K562 (cell line): ENCODE data around the gene SH3PXD2B. TPM values are rescaled to one million over a fixed set of nuclear protein-coding genes. Genes with fewer than 3 reads are reported as not detected.

Experiments
- ATF1 ChIP-seq, 2 experiments: fragments of 450-650 bp in 1 of 2; IDR thresholded peaks; 2 replicates each; pipeline ENCODE4 v1.6.1; 2016; ENCODE audit warnings: missing compliant biosample characterization in 1 of 2, missing genetic modification characterization in 1 of 2
- HDAC3 ChIP-seq: fragments of 450-650 bp; IDR thresholded peaks from 2 replicates; pipeline ENCODE4 v1.6.1; 2018; ENCODE audit warnings: borderline replicate concordance, mild to moderate bottlenecking, moderate library complexity; ENCODE audit not compliant: partially characterized antibody
- KLF6 ChIP-seq: fragments of 250-450 bp; sonication (Bioruptor Pico); IDR thresholded peaks from 2 replicates; pipeline ENCODE4 v1.4.0; 2020; ENCODE audit warnings: mild to moderate bottlenecking, moderate library complexity, borderline replicate concordance
- L3MBTL2 ChIP-seq: fragments of 450-650 bp; IDR thresholded peaks from 2 replicates; pipeline ENCODE4 v1.6.1; 2016; ENCODE audit warnings: mild to moderate bottlenecking, moderate library complexity
- MECOM ChIP-seq: fragments of 250-450 bp; sonication (Bioruptor Pico); IDR thresholded peaks from 2 replicates; pipeline ENCODE4 v1.8.0; 2022; ENCODE audit warnings: inconsistent platforms
- NCOR1 ChIP-seq: fragments of 450-650 bp; IDR thresholded peaks from 2 replicates; pipeline ENCODE4 v1.6.1; 2016; ENCODE audit warnings: mild to moderate bottlenecking, moderate library complexity
- OTX1 ChIP-seq: fragments of 450-650 bp; formaldehyde crosslinking; IDR thresholded peaks from 2 replicates; pipeline ENCODE4 v1.4.0; 2022; ENCODE audit warnings: mild to moderate bottlenecking
- RBM25 ChIP-seq: fragments of 200-400 bp; formaldehyde crosslinking; IDR thresholded peaks from 2 replicates; pipeline ENCODE4 v1.6.1; 2018; ENCODE audit warnings: low read length, low read depth, moderate library complexity; ENCODE audit not compliant: severe bottlenecking
- TCFL5 ChIP-seq: fragments of 250-450 bp; sonication (Bioruptor Pico); conservative IDR thresholded peaks from 2 replicates; pipeline ENCODE4 v1.6.1; 2021; ENCODE audit warnings: mild to moderate bottlenecking, moderate library complexity, matching md5 sums
- ZNF431 ChIP-seq: sonication (generic); formaldehyde crosslinking; IDR thresholded peaks from 2 replicates; pipeline ENCODE4 v1.8.0; 2022; ENCODE audit warnings: mild to moderate bottlenecking, missing genetic modification reagents
- polyA plus RNA-seq, 8 experiments: library from polyadenylated mRNA; depleted of rRNA in 4 of 8; stranded (reverse) in 5 of 8; unstranded in 3 of 8; fragments of >200 nt; fragmentation: Nextera tagmentation in 2 of 8; fragmentation: Illumina TruSeq in 1 of 8; extraction: Ambion mirVana in 2 of 8; extraction: Trizol in 1 of 8; gene quantifications; 2 replicates each; pipeline versions ENCODE4 v1.2.1 to v1.2.3, GENCODE V29; 2011 to 2014; ENCODE audit warnings: inconsistent platforms in 1 of 8, missing spikeins in 1 of 8
- total RNA-seq, 7 experiments: library from RNA; depleted of rRNA in 6 of 7; stranded (reverse); fragments of >200 nt in 6 of 7; fragmentation: Illumina TruSeq in 2 of 7; extraction: Trizol in 2 of 7; gene quantifications; 2 replicates each; pipeline versions ENCODE4 v1.2.1 to v1.2.3, GENCODE V29; 2011 to 2021; ENCODE audit warnings: low replicate concordance in 1 of 7
- TF ChIP-seq, protein P1 (sequence below): fragments of 450-650 bp; IDR thresholded peaks from 2 replicates; pipeline ENCODE4 v1.7.1; 2018; ENCODE audit warnings: mild to moderate bottlenecking, low read depth; ENCODE audit not compliant: partially characterized antibody
- TF ChIP-seq, protein P2 (sequence below): fragments of 250-450 bp; sonication (Bioruptor Pico); IDR thresholded peaks from 2 replicates; pipeline ENCODE4 v1.8.0; 2021; ENCODE audit warnings: mild to moderate bottlenecking, moderate library complexity
- TF ChIP-seq, protein P3 (sequence below), 2 experiments: fragments of 450-650 bp; IDR thresholded peaks; 2 replicates each; pipeline ENCODE4 v1.6.1; 2016; ENCODE audit warnings: mild to moderate bottlenecking in 2 of 2, borderline replicate concordance in 1 of 2, low read depth in 1 of 2, moderate library complexity in 1 of 2
- TF ChIP-seq, protein P4 (sequence below): sonication (generic); formaldehyde crosslinking; IDR thresholded peaks from 2 replicates; pipeline ENCODE4 v1.9.0; 2022; ENCODE audit warnings: mild to moderate bottlenecking, missing genetic modification reagents

The SH3PXD2B gene
- total and polyA plus RNA-seq, 9 of the 15 experiments (the other 6 are each of a cell fraction or from before 2014, with no cell fraction given): 0.04 to 0.66 (median 0.19) TPM

DNA sequence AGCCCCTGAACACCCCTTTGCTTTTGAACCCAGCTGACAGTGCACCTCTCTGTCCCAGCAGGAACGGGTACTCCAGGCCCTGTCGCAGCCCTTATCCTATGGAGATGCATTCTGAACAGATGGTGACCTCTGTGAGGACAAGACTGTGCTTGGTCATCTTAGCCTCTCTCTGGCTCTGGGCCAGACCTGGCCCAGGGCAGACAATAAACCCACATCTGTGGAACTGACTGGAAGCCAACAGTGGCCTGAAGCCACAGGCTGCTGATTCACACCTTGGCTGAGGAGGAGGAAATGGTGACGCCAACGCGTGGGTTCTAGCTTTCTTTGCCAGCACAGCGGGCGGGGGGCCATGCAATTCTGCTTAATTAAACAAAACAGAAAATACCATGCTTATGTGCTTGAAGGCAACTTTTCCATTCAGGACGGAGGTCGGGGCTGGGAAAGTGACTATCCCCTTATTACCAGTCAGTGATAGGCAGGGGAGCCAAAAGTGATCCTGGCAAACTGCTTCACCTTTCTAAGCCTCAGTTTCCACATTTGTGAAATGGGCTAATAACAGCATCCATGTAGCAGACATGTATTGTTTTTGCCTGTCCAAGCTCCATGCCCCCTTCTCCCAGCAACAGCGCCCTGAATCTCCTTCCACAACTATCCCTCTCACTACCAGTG is 10.8 kb downstream of the SH3PXD2B start (continued):
- TF ChIP-seq, protein P1, sequence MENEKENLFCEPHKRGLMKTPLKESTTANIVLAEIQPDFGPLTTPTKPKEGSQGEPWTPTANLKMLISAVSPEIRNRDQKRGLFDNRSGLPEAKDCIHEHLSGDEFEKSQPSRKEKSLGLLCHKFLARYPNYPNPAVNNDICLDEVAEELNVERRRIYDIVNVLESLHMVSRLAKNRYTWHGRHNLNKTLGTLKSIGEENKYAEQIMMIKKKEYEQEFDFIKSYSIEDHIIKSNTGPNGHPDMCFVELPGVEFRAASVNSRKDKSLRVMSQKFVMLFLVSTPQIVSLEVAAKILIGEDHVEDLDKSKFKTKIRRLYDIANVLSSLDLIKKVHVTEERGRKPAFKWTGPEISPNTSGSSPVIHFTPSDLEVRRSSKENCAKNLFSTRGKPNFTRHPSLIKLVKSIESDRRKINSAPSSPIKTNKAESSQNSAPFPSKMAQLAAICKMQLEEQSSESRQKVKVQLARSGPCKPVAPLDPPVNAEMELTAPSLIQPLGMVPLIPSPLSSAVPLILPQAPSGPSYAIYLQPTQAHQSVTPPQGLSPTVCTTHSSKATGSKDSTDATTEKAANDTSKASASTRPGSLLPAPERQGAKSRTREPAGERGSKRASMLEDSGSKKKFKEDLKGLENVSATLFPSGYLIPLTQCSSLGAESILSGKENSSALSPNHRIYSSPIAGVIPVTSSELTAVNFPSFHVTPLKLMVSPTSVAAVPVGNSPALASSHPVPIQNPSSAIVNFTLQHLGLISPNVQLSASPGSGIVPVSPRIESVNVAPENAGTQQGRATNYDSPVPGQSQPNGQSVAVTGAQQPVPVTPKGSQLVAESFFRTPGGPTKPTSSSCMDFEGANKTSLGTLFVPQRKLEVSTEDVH: no peak
- TF ChIP-seq ZNF431 (CRISPR knock-in tag) (no peak), ATF1 (CRISPR knock-in tag; IDR thresholded peaks at IDR 0.05) (no peak), ATF1 (tag; IDR thresholded peaks at IDR 0.05) (peak; percentile 77), KLF6 (no peak), MECOM (CRISPR knock-in tag) (0 out of 2 replicates have a peak, but pooled peaks have one; percentile 40), L3MBTL2 (peak; percentile 79), NCOR1 (peak; percentile 53), TCFL5 (no peak), HDAC3 (no peak), RBM25 (peak; percentile 51), OTX1 (CRISPR knock-in tag) (no peak)
- TF ChIP-seq, protein P2, sequence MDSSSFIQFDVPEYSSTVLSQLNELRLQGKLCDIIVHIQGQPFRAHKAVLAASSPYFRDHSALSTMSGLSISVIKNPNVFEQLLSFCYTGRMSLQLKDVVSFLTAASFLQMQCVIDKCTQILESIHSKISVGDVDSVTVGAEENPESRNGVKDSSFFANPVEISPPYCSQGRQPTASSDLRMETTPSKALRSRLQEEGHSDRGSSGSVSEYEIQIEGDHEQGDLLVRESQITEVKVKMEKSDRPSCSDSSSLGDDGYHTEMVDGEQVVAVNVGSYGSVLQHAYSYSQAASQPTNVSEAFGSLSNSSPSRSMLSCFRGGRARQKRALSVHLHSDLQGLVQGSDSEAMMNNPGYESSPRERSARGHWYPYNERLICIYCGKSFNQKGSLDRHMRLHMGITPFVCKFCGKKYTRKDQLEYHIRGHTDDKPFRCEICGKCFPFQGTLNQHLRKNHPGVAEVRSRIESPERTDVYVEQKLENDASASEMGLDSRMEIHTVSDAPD: no peak
- TF ChIP-seq, protein P3, sequence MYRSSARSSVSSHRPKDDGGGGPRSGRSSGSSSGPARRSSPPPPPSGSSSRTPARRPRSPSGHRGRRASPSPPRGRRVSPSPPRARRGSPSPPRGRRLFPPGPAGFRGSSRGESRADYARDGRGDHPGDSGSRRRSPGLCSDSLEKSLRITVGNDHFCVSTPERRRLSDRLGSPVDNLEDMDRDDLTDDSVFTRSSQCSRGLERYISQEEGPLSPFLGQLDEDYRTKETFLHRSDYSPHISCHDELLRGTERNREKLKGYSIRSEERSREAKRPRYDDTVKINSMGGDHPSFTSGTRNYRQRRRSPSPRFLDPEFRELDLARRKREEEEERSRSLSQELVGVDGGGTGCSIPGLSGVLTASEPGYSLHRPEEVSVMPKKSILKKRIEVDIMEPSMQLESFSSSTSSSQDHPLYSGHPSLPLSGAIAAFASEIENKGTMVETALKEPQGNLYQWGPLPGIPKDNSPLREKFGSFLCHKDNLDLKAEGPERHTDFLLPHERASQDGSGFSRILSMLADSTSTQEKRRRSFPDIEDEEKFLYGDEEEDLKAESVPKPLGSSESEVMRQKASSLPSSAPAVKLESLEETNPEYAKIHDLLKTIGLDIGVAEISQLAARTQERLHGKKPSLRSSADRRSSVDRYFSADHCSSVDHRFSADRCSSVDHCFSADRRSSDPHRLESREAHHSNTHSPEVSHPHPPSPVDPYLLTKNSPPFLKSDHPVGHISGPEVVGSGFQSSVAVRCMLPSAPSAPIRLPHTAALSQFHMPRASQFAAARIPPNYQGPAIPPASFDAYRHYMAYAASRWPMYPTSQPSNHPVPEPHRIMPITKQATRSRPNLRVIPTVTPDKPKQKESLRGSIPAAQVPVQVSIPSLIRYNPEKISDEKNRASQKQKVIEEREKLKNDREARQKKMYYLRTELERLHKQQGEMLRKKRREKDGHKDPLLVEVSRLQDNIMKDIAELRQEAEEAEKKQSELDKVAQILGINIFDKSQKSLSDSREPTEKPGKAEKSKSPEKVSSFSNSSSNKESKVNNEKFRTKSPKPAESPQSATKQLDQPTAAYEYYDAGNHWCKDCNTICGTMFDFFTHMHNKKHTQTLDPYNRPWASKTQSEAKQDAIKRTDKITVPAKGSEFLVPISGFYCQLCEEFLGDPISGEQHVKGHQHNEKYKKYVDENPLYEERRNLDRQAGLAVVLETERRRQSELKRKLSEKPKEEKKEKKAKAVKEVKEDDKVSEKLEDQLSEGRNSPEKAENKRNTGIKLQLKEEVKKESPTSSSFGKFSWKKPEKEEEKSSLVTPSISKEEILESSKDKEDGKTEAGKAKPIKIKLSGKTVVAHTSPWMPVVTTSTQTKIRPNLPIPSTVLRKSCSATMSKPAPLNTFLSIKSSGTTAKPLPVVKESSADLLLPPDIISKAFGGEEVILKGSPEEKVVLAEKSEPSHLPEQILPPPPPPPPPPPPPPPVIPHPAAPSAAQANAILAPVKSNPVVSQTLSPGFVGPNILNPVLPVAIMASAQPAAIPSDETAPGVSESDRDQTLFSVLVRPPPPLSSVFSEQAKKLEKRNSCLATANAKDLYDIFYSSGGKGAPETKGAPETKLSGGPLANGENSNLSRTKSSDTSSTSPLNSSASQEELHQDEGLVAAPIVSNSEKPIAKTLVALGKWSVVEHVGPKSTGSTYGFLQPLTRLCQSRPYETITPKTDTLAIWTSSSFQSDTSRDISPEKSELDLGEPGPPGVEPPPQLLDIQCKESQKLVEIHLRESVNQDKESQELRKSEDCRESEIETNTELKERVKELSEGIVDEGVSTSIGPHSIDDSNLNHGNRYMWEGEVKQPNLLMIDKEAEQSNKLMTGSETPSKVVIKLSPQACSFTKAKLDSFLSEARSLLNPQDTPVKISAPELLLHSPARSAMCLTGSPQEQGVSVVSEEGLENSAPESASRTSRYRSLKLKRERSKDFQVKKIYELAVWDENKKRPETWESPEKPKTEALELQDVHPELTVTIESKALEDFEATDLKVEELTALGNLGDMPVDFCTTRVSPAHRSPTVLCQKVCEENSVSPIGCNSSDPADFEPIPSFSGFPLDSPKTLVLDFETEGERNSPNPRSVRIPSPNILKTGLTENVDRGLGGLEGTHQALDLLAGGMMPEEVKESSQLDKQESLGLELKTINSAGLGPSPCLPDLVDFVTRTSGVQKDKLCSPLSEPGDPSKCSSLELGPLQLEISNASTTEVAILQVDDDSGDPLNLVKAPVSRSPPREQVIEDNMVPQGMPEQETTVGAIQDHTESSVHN (IDR thresholded peaks at IDR 0.05; ENCODE audit: borderline replicate concordance in 1 of 2, low read depth in 1 of 2): 0 out of 4 replicates have a peak, but pooled peaks of 1 of the 2 experiments have one; percentile 29
- TF ChIP-seq, protein P4, sequence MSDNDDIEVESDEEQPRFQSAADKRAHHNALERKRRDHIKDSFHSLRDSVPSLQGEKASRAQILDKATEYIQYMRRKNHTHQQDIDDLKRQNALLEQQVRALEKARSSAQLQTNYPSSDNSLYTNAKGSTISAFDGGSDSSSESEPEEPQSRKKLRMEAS (CRISPR knock-in tag): no peak
